HEK293T (cell line): ENCODE measurements around the gene HOXC9.

Experiments used
- ARNT ChIP-seq: fragments of 450-650 bp; IDR thresholded peaks from 2 replicates; pipeline ENCODE4 v1.6.1; 2017; ENCODE audit warnings: mild to moderate bottlenecking
- BHLHE40 ChIP-seq: fragments of 450-650 bp; IDR thresholded peaks from 2 replicates; pipeline ENCODE4 v1.6.1; 2016; ENCODE audit warnings: mild to moderate bottlenecking, moderate library complexity, borderline replicate concordance
- ELF4 ChIP-seq: fragments of 450-650 bp; IDR thresholded peaks from 2 replicates; pipeline ENCODE4 v1.6.1; 2017; ENCODE audit warnings: antibody characterized with exemption
- FOXA1 ChIP-seq: fragments of 450-650 bp; IDR thresholded peaks from 2 replicates; pipeline ENCODE4 v1.6.1; 2016; ENCODE audit warnings: mild to moderate bottlenecking
- FOXM1 ChIP-seq: fragments of 450-650 bp; IDR thresholded peaks from 2 replicates; pipeline ENCODE4 v1.6.1; 2017; ENCODE audit warnings: mild to moderate bottlenecking, borderline replicate concordance
- HDGF ChIP-seq: fragments of 450-650 bp; IDR thresholded peaks from 2 replicates; pipeline ENCODE4 v1.6.1; 2017; ENCODE audit warnings: antibody characterized with exemption, borderline replicate concordance
- LEF1 ChIP-seq: fragments of 450-650 bp; IDR thresholded peaks from 2 replicates; pipeline ENCODE4 v1.6.1; 2017; ENCODE audit warnings: mild to moderate bottlenecking, borderline replicate concordance
- NFRKB ChIP-seq: fragments of 450-650 bp; IDR thresholded peaks from 2 replicates; pipeline ENCODE4 v1.6.1; 2016; ENCODE audit warnings: mild to moderate bottlenecking, moderate library complexity
- SP1 ChIP-seq: fragments of 450-650 bp; IDR thresholded peaks from 2 replicates; pipeline ENCODE4 v1.6.1; 2017
- SUZ12 ChIP-seq: fragments of 450-650 bp; IDR thresholded peaks from 2 replicates; pipeline ENCODE4 v1.6.1; 2016; ENCODE audit warnings: mild to moderate bottlenecking
- ZNF384 ChIP-seq: fragments of 450-650 bp; IDR thresholded peaks from 2 replicates; pipeline ENCODE4 v1.6.1; 2016
- TF ChIP-seq, protein P1 (sequence below): fragments of 450-650 bp; IDR thresholded peaks from 2 replicates; pipeline ENCODE4 v1.6.1; 2016

DNA sequence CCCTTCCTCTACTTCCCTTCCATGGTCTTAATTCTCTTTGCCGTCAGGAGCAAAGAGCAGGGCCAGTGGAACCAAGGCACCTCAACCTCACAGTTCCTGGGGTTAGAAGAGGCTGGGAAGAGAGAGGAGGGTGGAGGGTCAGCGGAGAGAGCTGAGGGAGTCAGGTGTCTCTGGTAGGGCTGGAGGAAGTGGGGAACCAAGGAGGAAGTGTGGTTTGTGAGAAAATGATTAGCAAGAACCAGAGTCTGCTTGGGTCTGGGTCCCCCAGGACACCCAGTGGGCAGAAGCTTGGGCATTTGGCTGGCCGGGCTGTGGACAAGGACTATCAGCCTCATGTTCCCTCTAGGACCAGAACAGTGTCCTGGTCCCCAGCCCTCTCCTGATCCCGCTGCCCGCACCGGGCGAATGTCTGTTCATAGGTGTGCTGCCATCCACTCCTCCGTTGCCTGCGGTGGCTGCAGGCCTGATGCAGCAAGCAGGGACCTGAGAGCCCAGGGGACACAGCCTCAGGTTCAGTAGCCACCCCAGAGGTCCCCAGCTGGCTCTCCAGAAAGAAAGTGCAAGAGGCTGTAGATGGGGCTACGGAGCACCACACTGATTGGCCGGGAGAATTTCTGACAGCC lies 42.9 kb upstream of the HOXC9 start:
- TF ChIP-seq FOXM1 = no peak
- TF ChIP-seq ZNF384 = no peak
- no peak for TF ChIP-seq BHLHE40
- no peak for TF ChIP-seq FOXA1
- TF ChIP-seq LEF1 = no peak
- no peak for TF ChIP-seq SP1
- no peak for TF ChIP-seq SUZ12
- TF ChIP-seq ELF4 = no peak
- TF ChIP-seq ARNT = no peak
- no peak for TF ChIP-seq NFRKB
- TF ChIP-seq HDGF = no peak
- TF ChIP-seq, protein P1, sequence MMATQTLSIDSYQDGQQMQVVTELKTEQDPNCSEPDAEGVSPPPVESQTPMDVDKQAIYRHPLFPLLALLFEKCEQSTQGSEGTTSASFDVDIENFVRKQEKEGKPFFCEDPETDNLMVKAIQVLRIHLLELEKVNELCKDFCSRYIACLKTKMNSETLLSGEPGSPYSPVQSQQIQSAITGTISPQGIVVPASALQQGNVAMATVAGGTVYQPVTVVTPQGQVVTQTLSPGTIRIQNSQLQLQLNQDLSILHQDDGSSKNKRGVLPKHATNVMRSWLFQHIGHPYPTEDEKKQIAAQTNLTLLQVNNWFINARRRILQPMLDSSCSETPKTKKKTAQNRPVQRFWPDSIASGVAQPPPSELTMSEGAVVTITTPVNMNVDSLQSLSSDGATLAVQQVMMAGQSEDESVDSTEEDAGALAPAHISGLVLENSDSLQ = no peak
